ENCODE results near the gene CLDN19. TPM values are rescaled to one million over a fixed set of nuclear protein-coding genes. Genes with fewer than 3 reads are reported as not detected.

The CLDN19 gene
- total RNA-seq, 1 experiment from 2014 or later: 0.05 TPM

- Histone ChIP-seq H3K27me3 (ENCODE audit: control insufficient read depth, insufficient read depth, low read length) (no peaks in the 10 kb centered on the region), H3K36me3 (ENCODE audit: control insufficient read depth, insufficient read depth, low read length) (peaks cover 4% of the 10 kb centered on the region; the same call in 1 of the 2 replicates), H3K27ac (ENCODE audit: low read length) (no peak overlapping the region), H3K4me1 (ENCODE audit: control insufficient read depth, insufficient read depth, low read length) (no peaks in the 10 kb centered on the region), H3K9me3 (ENCODE audit: control insufficient read depth, insufficient read depth, low read depth, low read length) (no peaks in the 10 kb centered on the region), H3K4me3 (ENCODE audit: low read depth in 2 of 2, low read length in 2 of 2) (no peak overlapping the region)
- no peak for TF ChIP-seq POLR2AphosphoS5 (IDR thresholded peaks at IDR 0.05; ENCODE audit: low read depth, low read length)
- TF ChIP-seq TCF7L2 (IDR thresholded peaks at IDR 0.05; ENCODE audit: low read depth, low read length): no peak
- TF ChIP-seq REST (IDR thresholded peaks at IDR 0.05; ENCODE audit: insufficient read depth in 1 of 2, low read depth in 2 of 2, low read length in 1 of 2): no peak
- TF ChIP-seq SIN3A (IDR thresholded peaks at IDR 0.05; ENCODE audit: borderline replicate concordance, insufficient read depth, low read depth, low read length): no peak
- no peak for TF ChIP-seq CTCF (IDR thresholded peaks at IDR 0.05)
- in situ Hi-C loops (cut with HindIII; ENCODE audit: low pct_unique_long_range_greater_than_20kb, low sequenced_read_pairs): no loop called here
- BruUV-seq (replicated peaks): no TSS peak
- no peak for ATAC-seq
- ChIA-PET POLR2A (no interaction called here), CTCF (interaction anchor here (0.7 kb wide), 1 partner anchor 56 kb away, joined by 3 read pairs; no protein-coding TSS in a partner anchor)
- intact Hi-C loops (cut with micrococcal nuclease; ENCODE audit: unreplicated experiment): loop anchor here (5.0 kb wide), 1 partner anchor 293 kb away; no protein-coding TSS in a partner anchor
- DNase-seq (ENCODE audit: low read depth, low spot score): no peak
Observed at GRCh38 chr1:42779725-42780124, 39.7 kb upstream of the CLDN19 start.

- ATAC-seq: 0 out of 2 replicates have a peak, but pooled peaks have one; percentile 78
- H3K27ac ChIP-seq (ENCODE audit: low read length): no peak overlapping the region
- POLR2A ChIA-PET: no interaction called here
- DNase-seq (ENCODE audit: low read depth, low spot score): no peak
- H3K4me1 ChIP-seq (ENCODE audit: control insufficient read depth, insufficient read depth, low read length): no peaks in the 10 kb centered on the region
- in situ Hi-C loops (cut with HindIII; ENCODE audit: low pct_unique_long_range_greater_than_20kb, low sequenced_read_pairs): no loop called here
- H3K27me3 ChIP-seq (ENCODE audit: control insufficient read depth, insufficient read depth, low read length): no peaks in the 10 kb centered on the region
- BruUV-seq (replicated peaks): no TSS peak
- no peak overlapping the region for H3K4me3 ChIP-seq (ENCODE audit: low read depth in 2 of 2, low read length in 2 of 2)
- TF ChIP-seq CTCF (IDR thresholded peaks at IDR 0.05) (peak; percentile 77), SIN3A (IDR thresholded peaks at IDR 0.05; ENCODE audit: borderline replicate concordance, insufficient read depth, low read depth, low read length) (no peak)
- intact Hi-C loops (cut with micrococcal nuclease; ENCODE audit: unreplicated experiment): loop anchor here (5.0 kb wide), 1 partner anchor 294 kb away; no protein-coding TSS in a partner anchor
- peaks cover 4% of the 10 kb centered on the region; the same call in 1 of the 2 replicates for H3K36me3 ChIP-seq (ENCODE audit: control insufficient read depth, insufficient read depth, low read length)
- CTCF ChIA-PET: interaction anchor here (0.7 to 1.2 kb wide), 5 partner anchors 11 to 296 kb away, joined by 3 to 8 read pairs (median 4); partner anchors contain the start of genes C1orf50 and P3H1
- H3K9me3 ChIP-seq (ENCODE audit: control insufficient read depth, insufficient read depth, low read depth, low read length): no peaks in the 10 kb centered on the region
Observed at GRCh38 chr1:42777852-42778251, 37.8 kb upstream of the CLDN19 start.
